IPS-NIHi11 (cell line): ENCODE measurements around the gene TCFL5.

Experiments used
- DNase-seq: peaks from one replicate; pipeline ENCODE4 v3.0.0; 2012; ENCODE audit warnings: mixed read lengths, low spot score

TCFL5 gene

DNA sequence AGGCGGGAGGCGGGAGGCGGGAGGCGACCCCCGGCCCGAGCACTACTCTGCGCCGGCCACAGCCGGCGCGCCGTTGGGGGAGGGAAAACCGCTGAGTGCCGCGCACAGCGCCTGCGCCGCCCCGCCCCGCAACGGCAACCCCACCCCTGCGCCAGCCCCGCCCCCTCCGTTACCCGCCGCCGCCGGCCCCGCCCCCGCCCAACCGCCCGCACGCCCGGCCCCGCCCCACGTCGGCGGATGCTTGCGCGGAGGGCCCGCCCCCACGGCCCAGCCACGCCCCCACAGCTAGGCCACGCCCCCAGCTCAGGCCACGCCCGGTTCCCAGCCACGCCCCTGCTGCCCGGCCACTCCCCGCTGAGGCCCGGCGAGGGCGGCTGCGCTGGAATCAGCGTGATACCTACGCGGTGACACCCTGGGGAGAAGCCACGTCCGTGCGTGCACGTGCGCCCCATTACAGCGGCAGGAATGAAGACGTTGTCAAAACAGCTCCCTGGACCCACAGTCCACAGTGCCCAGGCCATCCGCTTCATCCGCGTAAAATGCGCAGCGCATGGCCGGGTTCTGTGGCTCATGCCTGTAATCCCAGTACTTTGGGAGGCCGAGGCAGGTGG, at the start of gene TCFL5:
Gene TCFL5 (minus strand): TSS at position 97 of the 611 bp plus-strand sequence. CDS start 152 bp downstream, outside the sequence.
- peak; percentile 91 for DNase-seq

DNA sequence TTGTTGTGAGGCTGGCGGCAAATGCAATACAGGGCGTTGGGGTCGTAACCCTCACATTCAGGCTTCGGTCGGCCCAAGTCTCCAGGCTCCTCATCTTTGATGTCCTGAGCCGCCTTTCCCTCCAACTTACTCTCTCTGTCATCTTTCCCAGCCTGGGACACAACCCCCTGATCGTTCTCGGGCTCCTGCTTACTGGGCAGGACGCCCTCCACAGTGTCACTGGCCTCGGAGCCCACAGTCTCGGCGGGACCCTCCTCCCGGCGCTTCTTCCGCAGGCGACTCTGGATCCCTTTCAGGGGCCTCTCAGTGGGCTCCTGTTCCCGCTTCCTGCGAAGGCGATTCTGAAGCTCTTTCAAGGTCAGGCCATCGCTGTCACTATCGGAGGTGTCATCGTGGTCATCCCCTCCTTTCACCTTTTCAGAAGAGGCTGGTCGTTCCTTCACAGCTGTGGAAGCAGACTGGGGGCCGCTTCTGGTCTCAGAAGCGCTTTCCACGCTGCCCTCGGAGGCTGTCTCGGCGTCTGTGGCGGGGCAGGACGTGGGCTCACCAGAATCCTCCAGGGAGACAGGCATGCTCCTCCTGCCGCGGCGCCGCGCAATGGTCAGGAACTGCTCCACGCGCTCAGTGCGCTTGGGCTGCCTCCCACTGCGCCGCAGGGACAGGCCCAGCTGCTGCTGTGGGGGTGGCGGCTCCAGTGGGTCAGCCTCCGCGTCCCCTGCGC, 49.3 kb upstream of the TCFL5 start:
- no peak for DNase-seq

DNA sequence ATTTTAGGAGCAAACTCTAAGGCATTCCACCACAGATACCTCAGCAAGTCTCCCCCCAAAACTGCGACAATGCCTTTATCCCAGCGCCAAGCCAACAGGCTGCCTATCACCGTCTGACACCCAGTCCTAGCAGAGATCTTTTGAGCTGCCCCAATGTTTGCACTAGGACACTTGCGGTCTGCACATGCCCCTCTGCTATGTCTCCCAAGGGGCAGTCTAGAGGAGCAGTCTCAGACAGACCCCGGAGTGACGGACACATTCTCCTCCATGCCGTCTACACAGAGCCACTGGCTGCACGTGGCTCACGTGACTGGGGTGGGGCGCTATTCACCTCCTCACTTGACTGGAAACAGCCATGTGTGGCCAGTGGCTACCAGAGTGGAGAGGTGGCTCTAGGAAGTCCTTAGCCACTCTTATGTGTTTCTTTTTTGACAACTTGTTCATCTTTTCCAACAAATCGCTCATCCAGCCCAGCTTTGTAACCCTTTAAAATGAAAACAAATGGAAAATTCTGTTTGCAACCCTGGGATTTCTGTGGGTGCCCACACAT, 48.7 kb upstream of the TCFL5 start:
- DNase-seq = no peak

DNA sequence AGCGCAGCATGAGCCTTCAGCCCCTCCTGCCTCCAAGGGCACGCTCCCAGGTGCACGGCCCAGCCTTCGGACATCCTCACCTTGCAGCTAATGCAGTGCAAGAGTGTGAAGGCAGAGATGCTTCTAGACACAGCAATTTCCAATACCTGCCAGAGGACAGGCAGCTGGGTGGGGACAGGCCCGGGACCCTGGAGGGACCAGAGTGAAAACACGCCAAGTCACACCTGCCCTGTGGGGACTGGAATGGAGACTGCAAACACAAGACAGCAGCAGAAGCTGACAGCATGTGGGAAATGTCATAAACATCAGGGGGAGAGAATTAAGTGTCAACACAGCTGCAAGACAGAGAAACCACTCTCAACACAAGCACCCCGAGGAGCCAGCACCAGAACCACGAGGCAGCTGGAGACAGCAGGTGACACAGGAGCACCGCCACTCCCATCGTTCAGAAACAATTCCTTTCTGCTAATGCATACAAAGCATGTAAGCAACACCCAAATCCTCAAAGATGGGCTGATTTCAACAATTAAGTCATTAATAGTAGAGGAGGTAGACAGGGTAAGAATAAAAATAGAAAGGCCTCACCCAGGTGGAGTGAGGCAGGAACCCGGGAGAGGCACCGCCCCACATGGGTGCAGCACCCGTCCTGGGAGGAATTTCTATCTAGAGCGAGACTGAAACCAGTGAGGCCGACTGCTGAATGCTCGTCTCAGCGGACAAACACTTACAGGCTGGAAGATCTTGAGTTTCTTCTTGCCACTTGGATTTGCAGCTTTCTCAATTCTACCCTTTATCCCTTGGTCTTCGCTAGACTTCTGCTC, 47.6 kb upstream of the TCFL5 start:
- no peak for DNase-seq

DNA sequence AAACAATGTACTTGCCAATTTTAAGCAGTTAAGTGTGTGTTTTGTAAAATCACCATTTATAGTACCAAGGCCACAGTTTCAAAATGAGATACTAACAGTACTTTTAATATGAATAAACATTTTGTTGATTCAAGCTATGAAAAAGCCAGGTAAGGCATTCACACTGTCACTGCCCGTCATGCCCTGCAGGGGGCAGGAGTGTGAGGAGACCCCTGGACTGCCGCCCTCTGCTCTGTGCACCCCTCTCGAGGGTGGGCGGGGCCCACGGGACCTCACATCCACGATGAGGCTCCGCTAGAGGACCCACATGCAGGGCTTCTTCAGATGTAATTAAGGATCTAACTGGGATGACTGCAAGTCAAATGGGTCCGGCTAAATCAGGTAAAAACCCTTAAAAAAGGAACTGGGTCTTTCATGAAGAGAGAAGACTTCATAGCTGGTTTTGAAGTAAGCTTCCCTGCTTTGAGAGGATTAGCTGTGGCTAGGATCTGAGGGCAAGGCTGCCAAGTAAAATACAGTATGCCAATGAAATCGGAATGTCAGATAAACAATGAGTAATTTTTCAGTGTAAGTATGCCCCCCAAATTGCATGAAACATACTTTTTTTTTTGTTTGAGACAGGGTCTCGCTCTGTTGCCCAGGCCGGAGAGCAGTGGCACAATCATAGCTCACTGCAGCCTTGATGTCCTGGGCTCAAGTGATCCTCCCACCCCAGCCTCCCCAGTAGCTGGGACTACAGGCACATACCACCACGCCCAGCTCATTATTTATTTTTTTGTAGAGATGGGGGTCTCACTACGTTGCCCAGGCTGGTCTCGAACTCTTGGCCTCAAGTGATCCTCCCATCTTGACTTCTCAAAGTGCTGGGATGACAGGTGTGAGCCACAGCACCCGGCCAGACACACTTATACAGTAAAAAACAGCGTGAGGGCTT, 46.0 kb upstream of the TCFL5 start:
- peak; percentile 72 for DNase-seq

DNA sequence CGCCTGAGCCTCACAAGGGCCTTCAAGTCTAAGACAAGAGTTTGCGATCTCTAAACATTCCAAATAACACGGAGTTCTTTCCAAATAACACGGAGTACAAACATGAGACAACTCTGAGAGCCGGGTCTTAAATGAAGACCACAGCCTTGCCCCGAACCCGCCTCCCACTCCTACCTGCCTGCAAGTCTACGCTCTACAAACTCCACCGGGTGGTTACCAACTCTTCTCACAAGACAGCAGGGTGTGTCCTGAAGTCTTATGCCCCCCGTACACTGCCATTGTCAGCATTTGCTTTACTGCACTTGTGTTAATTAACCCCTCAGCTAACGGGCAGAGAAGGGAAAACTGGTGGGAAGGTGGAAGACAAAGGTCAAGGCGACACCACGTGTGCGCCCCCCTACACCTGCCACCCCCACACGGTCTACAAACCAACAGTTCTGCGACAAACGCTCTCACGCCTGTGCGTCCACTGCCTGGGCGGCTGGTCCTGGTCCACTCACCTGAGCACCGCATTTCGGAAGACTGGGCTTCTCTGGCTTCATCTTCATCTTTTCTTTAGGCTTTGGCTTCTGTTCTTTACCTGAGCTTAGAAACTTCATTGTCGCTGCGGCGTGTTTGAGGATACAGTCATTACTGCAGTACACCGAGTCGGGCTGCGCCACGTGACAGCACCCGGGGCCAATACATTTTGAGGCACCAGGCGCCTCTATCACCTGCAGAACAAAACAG, 45.2 kb upstream of the TCFL5 start:
- no peak for DNase-seq

DNA sequence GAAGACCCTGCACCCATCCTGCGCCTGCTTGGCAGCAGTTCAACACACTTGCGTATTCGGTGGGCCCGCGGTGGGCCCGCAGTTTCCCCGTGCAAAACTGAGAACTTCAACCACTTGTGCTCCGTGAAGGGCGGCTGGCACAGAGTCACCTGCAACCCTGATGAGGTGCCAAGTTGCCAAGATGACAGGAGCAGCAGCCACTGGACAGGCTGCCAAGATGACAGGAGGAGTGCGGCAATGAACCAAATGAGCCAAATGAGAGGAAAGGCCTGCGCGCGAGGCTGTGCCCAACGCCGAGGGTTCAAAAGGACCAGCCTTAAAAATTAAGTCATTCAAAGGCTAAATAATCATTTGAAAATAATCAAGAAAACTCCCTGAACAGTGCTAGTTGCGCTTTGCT, 44.6 kb upstream of the TCFL5 start:
- DNase-seq = no peak

DNA sequence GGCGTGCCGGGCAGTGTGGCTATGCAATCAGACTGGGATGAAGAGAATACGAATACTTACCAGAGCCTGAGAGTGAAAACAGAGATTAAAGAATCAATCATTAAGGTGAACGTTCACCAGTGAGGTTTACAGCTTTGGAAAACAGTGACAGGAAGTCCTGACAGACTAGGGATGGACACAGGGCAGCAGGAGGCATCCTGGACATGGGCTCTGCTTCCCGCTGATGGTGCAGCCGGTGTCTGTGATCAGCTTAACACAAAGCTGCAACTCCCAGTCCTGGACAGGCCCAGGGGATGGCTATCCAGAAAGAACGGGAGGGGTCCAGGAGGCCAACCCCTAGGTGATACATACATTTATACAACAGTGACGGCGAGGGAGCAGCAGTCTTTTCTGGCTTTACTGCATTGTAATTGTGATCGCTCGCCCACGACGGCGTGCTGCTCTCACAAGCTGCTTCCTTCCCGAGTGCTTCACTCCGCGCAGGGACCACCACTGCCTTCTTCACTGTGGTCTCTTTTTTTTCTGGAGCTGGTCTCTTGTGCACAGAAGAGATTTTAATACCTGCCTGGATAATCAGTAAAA, 44.0 kb upstream of the TCFL5 start:
- no peak for DNase-seq

DNA sequence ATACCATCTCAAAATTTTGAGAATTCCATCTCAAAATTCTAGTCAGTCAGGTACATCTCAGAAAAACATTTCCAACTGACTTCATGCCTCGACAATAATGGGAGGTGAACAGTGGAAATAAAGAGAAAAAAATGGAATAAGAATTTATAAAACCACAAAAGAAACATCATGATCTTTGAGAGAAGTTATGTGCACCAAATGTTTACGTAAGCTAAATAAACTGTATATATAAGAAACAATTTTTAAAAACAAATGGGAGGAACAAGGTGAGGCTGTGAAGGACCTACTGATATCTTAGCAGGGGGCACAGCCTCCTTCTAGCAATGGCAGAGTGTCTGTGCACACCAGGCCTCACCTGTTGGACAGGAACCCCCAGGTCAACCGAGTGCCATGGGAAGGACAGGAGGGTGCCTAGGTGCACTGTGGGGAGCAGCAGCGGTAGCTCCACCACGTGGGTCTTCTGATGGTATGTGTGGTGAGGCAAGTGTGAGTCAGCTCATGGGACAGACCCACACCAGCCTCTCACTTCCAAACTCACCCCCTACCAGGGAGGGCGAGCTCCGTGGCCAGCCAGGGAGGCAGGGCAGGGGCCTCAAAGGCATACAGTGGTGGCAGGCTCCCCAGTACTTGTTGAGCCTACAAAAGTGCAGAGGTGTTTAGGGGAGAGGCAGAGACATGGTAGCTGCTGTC, 41.4 kb upstream of the TCFL5 start:
- DNase-seq = no peak

DNA sequence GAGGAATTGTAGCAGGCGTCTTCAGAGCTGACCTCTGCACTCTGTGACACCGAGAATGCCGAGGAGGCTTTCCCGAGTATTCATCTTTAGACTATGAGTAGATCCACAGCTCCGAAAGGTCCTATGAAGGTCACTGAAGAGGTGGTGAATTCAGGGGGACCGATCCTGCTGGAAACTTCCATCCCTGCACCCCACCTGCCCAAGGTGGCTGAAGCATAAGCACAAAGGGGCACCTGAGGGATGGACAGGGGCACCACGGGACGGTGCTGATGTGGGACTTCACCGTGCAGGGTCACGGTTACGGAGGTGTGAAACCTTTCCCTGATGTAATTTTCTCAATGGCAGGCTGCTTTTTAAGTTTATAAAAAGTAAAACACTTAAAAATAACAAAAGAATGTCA, 40.3 kb upstream of the TCFL5 start:
- DNase-seq = no peak

DNA sequence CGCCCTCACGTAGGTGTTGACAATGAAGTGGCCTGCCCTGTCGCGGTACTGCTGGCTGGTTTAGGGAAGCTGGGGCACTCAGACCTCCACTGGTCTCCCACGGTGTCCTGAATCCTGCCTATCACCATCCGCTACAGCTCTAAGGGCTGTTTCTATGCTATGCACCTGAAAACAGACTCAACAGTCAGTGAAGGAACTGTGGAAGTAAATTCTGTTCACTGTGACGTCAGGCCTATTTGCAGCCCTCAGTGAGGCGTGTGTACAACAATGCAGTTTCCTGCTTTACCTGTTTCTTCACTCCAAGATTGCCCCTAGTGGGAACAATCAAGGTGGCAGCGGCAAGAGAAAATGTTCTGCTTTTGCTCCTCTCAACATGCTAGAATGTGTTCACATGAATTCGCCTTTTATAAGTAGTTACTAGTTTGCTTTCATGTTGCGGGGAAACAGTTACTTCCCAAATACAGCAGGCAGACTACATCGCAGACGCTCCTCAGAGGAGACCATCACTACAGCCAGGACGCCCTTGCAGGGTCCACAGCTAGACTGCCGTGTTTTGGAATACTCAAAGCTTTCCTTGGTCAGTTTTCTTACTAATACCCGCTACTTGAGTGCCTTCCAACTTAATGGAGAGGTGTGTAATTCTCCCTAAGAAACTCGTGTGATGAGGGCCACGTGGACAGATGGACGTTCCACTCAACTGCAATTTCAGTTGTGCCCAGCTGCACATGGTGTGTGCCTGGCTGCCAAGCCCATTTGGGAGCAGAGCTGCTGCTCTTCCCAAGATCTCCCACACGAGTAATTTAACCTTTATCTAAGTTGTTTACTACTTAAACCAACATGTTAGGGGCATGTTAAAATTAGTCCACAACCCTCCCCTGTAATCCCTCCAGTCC, 39.3 kb upstream of the TCFL5 start:
- DNase-seq = peak; percentile 52

DNA sequence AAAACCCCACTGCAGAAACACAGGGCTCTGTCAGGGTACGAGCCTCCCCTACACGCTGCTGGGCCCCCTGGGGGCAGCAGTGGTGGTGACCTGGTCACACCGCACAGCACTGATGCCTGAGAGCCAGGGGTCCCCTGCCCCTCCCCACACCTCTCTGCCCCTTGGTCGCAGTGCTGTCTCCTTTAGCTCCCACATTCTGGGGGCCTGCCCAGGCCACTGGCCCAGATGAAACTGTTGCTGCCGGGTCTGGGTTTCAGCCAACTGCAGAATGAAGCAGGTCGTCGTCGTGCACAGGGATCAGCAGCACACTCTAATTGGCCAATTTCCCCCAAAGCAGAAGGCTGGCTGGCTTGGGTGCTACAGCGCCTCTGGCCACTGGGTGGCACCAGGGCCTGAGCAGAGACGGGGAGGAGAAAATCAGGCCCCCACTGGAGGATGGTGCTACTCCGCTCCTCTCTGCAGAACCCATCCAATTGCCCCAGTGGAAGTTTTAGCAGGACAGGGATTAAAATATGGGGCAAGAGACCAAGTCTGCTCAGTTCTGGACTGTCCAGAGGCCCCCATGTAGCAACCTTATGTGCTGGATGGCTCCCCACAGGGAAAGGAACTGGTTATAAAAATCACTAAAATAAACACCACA, 38.5 kb upstream of the TCFL5 start:
- peak; percentile 92 for DNase-seq

DNA sequence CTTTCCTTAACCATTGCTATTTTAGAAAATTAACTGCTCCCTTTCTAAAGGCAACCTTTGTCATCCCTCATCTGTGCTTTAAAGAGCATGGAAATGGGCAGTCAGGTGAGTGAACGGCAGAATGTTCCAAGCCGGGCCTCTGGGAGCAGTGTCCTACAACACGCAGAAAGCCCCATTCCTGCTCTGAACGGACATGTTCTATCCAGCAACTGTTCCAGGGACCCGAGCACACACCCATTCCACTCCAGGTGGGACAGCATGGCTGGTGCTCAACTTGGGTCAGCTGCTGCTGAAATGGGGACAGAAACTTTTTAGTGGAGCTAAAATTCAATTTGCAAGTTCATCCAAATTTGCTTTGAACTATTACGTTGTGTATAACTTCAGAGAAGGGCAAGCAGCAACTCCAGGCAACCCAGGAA, 38.0 kb upstream of the TCFL5 start:
- DNase-seq = peak; percentile 39

DNA sequence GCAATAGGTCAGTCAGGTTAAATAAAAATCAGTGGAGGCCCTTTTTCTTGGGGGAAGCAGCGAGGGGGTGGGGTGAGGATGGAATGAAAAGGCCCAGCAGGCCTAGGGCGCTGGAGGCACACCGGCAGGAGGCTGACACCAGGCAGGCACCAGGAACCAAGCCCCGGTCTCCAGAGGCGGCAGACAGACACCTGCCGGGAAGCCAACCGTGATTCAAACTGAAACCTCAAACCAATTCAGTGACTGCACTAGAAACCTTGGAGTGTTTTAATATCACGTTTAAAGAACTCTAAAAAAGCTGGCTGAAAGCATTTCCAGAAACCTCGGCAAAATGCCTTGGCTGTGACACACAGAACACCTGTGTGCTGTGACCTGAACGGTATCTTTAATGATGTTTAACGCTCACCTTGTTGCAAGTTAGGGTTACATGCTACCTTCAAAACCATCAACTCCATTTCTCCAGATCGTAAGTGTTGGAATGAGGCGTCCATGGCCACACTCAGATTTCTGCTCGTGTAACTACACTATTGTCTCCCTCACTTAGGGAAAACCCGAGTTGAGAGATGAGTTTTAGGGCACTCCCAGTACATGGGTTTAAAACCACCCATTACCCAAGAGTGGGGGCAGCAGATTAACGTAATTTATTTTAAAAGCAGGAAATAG, 37.5 kb upstream of the TCFL5 start:
- peak; percentile 34 for DNase-seq

DNA sequence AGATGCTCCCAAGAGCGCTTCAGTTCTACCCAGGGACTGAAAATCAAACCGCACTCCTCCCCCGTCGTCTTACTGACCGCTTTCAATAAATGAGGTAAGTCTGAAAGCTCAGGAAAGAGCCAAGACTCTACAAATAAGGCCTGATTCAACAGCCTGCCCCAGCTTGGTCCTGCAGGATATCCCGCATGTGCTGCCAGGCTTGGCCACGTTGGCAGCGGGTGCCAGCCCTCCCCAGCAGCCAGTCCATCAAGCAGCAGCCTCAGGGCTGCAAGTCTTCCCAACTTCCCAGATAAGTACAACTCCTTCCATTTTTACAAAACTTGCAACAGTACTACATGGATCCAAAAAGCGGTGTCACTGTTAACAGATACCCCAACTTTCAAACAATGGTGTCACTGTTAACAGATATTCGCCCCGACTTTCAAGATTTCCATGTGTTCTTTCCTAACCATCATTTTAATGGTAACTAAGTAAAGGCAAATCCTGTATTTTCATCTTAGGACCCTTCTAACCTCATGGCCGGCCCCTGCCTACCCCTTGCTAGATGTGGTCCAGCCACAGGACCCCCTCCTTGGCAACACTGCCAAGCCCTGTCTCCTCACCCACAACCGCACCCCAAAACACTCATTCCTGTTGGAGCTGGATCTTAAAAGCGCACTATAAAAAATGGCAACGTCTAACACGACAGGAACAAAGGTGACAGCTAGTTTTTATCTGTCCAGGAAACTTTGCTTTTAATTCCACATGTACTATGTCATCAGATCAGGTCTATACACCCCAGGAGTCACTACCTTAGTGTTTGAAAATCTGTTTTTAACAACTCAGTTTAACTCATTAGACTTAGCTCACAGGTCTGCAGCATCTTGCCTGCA, 36.7 kb upstream of the TCFL5 start:
- DNase-seq = no peak

DNA sequence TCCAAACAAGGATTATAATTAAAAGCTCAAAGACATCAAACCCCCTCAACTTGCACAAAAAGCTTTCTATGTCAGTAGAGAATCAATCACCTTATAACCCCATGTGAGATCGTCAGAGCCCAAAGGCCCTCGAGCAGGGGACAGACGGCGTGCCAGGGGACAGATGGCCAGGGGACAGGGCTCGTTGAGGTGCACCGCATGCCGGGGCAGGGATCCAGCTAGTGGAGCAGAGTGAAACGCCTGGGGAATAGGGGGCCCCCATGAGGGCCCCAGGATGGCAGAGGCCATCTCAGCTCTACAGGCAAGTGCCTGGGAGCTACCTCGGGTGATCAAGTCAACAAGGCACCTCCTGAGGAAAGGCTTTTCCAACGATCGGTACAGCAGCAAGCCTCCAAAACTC, 36.0 kb upstream of the TCFL5 start:
- no peak for DNase-seq

DNA sequence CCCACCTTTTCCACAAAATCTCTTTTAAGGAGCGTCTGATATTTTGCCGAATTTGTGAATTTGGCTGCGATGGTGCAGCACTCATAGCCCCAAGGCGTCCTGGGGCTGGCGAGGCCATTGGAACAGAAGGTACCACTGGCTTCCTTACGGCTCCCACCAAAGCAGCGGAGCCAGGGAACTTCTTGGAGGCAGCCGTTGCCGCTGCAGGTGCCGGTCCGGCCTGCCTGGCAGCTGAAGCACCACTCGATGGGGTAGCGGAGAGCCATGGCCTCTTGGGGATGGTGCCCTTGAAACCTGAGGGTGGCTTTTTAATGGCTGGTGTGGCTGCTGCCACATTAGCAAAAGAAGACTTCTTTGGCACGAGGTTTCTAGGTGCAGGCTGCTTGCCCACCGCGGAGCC, 34.9 kb upstream of the TCFL5 start:
- no peak for DNase-seq
